HG03039 (cell line): ENCODE measurements around the gene AAK1.

ENCODE experiments used
- ATAC-seq: cut with Tn5 transposase; IDR thresholded peaks from one replicate; pipeline ENCODE4 v1.9.1; 2021; ENCODE audit warnings: mild to moderate bottlenecking, moderate library complexity; ENCODE audit not compliant: unreplicated experiment

The AAK1 gene

GRCh38 chr2:69546646-69547045 is 96.9 kb downstream of the AAK1 start:
- no peak for ATAC-seq

GRCh38 chr2:69545477-69545932 is 98.0 kb downstream of the AAK1 start:
- ATAC-seq = no peak

GRCh38 chr2:69544951-69545350 is 98.6 kb downstream of the AAK1 start:
- no peak for ATAC-seq

- ATAC-seq = no peak
Measured at GRCh38 chr2:69539549-69539908, 104.0 kb downstream of the AAK1 start.

GRCh38 chr2:69538872-69539548 is 104.5 kb downstream of the AAK1 start:
- no peak for ATAC-seq

- no peak for ATAC-seq
Measured at GRCh38 chr2:69538249-69538648, 105.3 kb downstream of the AAK1 start.

- no peak for ATAC-seq
Measured at GRCh38 chr2:69535817-69536241, 107.7 kb downstream of the AAK1 start.

- no peak for ATAC-seq
Measured at GRCh38 chr2:69531186-69531585, 112.4 kb downstream of the AAK1 start.

GRCh38 chr2:69529480-69529879 is 114.1 kb downstream of the AAK1 start:
- no peak for ATAC-seq

- ATAC-seq = no peak
Measured at GRCh38 chr2:69525261-69525660, 118.3 kb downstream of the AAK1 start.

GRCh38 chr2:69524799-69525198 is 118.7 kb downstream of the AAK1 start:
- ATAC-seq = no peak

- ATAC-seq = no peak
Measured at GRCh38 chr2:69521747-69522146, 121.8 kb downstream of the AAK1 start.

GRCh38 chr2:69518841-69519240 is 124.7 kb downstream of the AAK1 start:
- ATAC-seq = no peak

- no peak for ATAC-seq
Measured at GRCh38 chr2:69517410-69517809, 126.1 kb downstream of the AAK1 start.

GRCh38 chr2:69514819-69515218 is 128.7 kb downstream of the AAK1 start:
- ATAC-seq = no peak

GRCh38 chr2:69514406-69514805 is 129.1 kb downstream of the AAK1 start:
- no peak for ATAC-seq

- ATAC-seq = no peak
Measured at GRCh38 chr2:69512446-69512845, 131.1 kb downstream of the AAK1 start.

- ATAC-seq = no peak
Measured at GRCh38 chr2:69510204-69510603, 133.3 kb downstream of the AAK1 start.

- ATAC-seq = no peak
Measured at GRCh38 chr2:69509750-69510140, 133.8 kb downstream of the AAK1 start.

- no peak for ATAC-seq
Measured at GRCh38 chr2:69509011-69509749, 134.4 kb downstream of the AAK1 start.

GRCh38 chr2:69505710-69506109 is 137.8 kb downstream of the AAK1 start:
- no peak for ATAC-seq

- ATAC-seq = no peak
Measured at GRCh38 chr2:69501301-69501700, 142.2 kb downstream of the AAK1 start.

- ATAC-seq = no peak
Measured at GRCh38 chr2:69499966-69500365, 143.6 kb downstream of the AAK1 start.
